Stimulated activated CD8-positive, alpha-beta memory T cell treated with anti-CD3 and anti-CD28 coated beads, Interleukin-7, amount 100 ng/mL, for 1 hour (primary cell): ENCODE measurements around the gene RAB3IL1.
A peak's percentile ranks its signal among the peaks of the same experiment; 100 is the strongest.
"Not testable (repeated sequence)": the region's sequence is repeated elsewhere in the genome, so short reads cannot be mapped to it uniquely, and the experiment has no call there.

Source experiments
- DNase-seq, 2 donors: peaks; one replicate each; pipeline ENCODE4 v3.0.0-alpha.2; 2020; ENCODE audit warnings: low read depth in 2 of 2

RAB3IL1 gene

DNA sequence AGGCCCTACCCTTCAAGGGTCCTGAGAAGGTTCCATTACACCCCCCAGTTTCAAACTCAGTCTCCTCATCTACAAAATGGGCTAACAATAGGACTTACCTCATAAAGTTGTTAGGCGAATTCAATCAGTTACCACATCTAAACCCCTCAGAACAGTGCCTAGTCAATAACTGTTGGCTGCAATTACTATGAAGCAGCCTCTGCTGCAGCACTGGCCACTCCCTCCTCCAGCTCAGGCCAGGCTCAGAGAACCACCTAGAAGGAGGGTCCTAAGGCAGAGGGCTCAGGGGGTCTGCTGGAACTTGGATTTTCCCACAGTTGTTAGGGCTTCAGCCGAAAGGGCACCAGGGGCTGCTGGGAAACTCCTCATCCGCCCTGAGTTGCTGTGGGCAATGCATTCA, 30.7 kb downstream of the RAB3IL1 start:
- no peak for DNase-seq

GRCh38 chr11:61885784-61886580, 31.4 kb downstream of the RAB3IL1 start:
- no peak for DNase-seq

- no peak for DNase-seq
Measured at GRCh38 chr11:61885166-61885778, 32.1 kb downstream of the RAB3IL1 start.

DNA sequence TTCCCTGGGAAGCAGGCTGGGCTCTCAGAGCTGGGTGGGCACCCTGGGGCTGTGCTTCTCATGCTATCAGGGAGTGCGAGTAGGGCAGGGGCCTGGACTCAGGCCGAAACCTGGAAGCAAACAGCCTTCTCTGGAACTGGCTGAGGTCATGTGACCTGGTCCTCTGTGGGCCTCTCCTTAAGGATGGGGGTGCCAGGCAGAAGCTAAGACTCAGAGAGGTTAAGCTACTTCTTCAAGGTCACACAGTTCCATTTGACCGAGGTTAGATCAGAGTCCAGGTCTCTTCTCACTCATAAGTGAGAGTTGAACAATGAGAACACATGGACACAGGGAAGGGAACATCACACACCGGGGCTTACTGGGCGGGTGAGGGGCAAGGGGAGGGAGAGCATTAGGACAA, 33.4 kb downstream of the RAB3IL1 start:
- no peak for DNase-seq

- no peak for DNase-seq
Measured at GRCh38 chr11:61883327-61883726, 34.0 kb downstream of the RAB3IL1 start.

GRCh38 chr11:61882879-61883278, 34.5 kb downstream of the RAB3IL1 start:
- DNase-seq = no peak

DNA sequence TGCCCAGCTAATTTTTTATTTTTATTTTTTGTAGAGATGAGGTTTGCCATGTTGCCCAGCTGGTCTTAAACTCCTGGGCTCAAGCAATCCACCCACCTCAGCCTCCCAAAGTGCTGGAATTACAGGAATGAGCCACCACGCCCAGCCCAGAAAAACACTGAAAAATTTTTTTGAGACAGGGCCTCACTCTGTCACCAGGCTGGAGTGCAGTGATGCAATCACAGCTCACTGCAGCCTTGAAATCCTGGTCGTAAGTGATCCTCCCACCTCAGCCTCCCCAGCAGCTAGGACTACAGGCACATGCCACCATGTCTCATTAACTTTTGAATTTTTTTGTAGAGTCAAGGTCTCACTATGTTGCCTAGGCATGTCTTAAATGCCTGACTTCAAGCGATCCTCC, 35.1 kb downstream of the RAB3IL1 start:
- DNase-seq = not testable (repeated sequence)

DNA sequence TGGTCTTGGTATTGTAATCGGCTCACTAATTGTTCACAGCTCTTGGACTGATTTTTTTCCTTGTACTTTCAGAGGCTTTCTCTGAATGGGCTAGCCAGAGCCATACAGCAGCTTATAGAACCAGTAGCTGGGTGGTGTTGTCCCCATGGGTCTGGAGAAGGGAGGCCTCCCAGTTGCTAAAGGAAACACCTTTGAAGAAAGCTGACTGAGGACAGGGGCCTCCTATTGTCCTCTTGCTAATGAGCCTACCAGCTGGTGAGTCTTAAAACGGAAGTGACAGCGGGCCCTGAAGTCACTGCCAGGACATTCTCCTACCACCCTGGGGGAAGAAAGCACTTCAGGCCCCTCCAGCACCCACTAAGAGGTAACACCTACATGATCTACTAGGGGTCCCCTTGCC, 36.0 kb downstream of the RAB3IL1 start:
- DNase-seq = no peak

GRCh38 chr11:61880454-61880853, 36.9 kb downstream of the RAB3IL1 start:
- no peak for DNase-seq

- no peak for DNase-seq
Measured at GRCh38 chr11:61880031-61880430, 37.3 kb downstream of the RAB3IL1 start.

GRCh38 chr11:61879152-61879551, 38.2 kb downstream of the RAB3IL1 start:
- DNase-seq = no peak

DNA sequence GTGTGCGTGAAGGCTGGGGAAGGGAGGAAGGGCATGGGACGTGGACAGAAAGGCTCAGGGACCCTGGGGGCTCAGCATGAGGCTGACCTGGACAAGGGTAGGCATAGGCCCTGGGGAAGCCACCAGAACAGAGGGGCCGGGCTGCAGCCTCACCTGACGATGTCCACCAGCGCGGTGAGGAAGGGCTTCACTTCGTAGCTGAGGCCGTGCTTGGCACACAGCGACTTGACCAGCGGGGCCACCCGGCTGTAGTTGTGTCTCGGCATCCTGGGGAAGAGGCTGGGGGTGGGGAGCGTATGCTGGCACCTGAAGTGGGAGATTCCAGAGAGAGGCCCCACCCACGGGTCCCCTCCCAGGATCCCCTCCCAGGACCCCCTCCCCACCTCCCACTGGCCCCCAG, 41.7 kb downstream of the RAB3IL1 start:
- no peak for DNase-seq

DNA sequence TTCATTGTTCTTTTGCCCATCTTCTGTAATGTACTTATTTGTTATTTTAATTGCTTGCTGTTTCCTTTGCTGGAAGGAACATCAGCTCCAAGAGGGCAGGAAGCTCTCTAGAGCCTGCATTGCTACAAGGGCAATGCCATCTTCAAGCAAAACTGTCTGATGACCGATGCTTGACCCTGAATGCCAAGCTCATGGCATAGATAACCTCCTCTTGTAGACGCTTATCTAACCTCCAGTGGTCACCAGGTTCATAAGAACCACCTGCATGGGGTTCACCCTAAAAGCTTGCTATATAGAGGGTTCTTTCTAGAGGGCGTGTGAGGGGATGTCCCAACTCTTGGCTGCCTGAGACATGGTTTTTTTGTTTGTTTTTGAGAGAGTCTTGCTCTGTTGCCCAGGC, 42.5 kb downstream of the RAB3IL1 start:
- no peak for DNase-seq

DNA sequence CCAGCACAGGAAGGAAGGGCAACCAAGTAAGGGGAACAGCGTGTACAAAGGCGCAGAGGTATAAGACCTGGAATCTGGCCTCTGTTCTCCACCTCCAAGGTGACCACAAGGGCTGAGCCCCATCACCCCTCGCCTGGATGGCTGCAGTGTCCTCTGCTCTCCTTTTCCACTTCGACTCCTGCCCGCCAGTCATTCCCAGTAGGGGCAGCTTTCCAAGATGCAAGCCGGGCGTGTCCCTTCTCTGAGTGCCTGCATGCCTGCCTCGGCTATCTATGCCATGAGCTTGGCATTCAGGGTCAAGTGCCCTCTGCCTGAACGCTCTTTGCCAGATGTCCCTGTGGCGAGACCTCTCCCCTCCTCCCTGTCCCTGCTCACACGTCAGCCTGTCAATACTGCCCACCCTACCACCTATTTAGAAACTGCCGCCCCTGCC, 43.0 kb downstream of the RAB3IL1 start:
- no peak for DNase-seq

GRCh38 chr11:61873588-61874376, 43.6 kb downstream of the RAB3IL1 start:
- no peak for DNase-seq

GRCh38 chr11:61872935-61873565, 44.3 kb downstream of the RAB3IL1 start:
- no peak for DNase-seq

GRCh38 chr11:61871158-61871597, 46.2 kb downstream of the RAB3IL1 start:
- DNase-seq = peak; percentile 22 to 35

DNA sequence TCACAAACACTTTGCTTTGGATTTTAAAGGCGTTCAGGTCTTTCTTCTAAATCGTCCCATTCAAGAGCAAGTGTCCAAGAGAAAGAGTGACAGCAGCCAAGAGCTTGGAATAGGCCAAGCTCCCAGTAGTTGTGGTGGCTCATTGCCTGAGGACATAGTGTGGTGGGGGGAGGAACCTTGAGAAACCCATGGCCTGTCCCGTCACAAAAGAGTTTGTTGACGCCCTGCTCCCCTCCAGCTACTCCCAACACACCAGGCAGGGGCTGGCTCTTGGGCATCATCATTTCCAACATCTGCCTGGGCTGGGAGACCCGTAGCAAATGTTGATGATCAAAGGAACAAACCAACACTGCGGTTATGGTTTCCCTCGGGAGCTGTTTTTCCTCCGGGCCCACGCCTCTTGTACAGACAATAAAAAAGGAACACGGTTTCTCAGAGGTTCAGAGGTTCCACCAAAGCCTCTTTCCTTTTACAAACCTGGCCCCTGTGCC, 46.8 kb downstream of the RAB3IL1 start:
- DNase-seq = no peak

- no peak for DNase-seq
Measured at GRCh38 chr11:61869708-61870451, 47.5 kb downstream of the RAB3IL1 start.

DNA sequence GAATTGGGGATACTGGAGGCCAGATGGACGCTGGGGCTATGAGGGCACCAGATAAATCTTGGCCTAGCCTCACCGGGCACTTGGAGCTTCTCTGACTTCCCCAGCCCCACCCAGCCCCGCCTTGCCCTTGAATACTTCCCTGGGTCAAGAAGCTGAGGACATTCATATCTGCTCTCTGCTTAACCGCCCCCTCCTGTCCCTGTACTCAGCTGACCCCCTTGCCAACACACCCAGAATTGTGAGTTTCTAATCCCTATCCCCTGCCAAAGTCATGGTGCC, 48.0 kb downstream of the RAB3IL1 start:
- DNase-seq = no peak
